Right lung (tissue), 10 donors: Measurements from ENCODE around the gene DRAM2. TPM values are rescaled to one million over a fixed set of nuclear protein-coding genes. Genes with fewer than 3 reads are reported as not detected.
A peak's percentile ranks its signal among the peaks of the same experiment; 100 is the strongest.

ENCODE experiments used
- DNase-seq, 2 donors: peaks; one replicate each; pipeline ENCODE4 v3.0.0-alpha.2; 2013
- long read RNA-seq, 8 donors: transcript quantifications; one replicate each; lab custom pipeline, GENCODE V29; 2026
- polyA plus RNA-seq, 5 donors: library from polyadenylated mRNA; unstranded; fragments of 120-200 nt; gene quantifications; one replicate each; pipeline versions ENCODE4 v1.2.1 to v1.2.3, GENCODE V29; 2013; ENCODE audit warnings: inconsistent platforms in 1 of 5, low replicate concordance in 1 of 5; ENCODE audit not compliant: insufficient read length in 5 of 5, insufficient read depth in 1 of 5

Gene DRAM2
- 10 to 100 TPM; 55.9 to 85.7 (median 82.1) TPM for polyA plus RNA-seq
- long read RNA-seq, donor 1, partial matches to known transcripts: 0 of 5 reads
- long read RNA-seq, donor 1, other reads (novel, unspliced or antisense): 0 of 5 reads
- long read RNA-seq, donor 2, partial matches to known transcripts: 0 of 9 reads
- long read RNA-seq, donor 2, other reads (novel, unspliced or antisense): 6 of 9 reads
- long read RNA-seq, donor 3, partial matches to known transcripts: 0 of 2 reads
- long read RNA-seq, donor 3, other reads (novel, unspliced or antisense): 0 of 2 reads
- long read RNA-seq, donor 4, partial matches to known transcripts: 0 of 1 reads
- long read RNA-seq, donor 4, other reads (novel, unspliced or antisense): 0 of 1 reads
- long read RNA-seq, donor 5, transcript DRAM2-208 (9 exons, 1,872 nt): major isoform, 17 of 30 reads
- long read RNA-seq, donor 5, partial matches to known transcripts: 8 of 30 reads
- long read RNA-seq, donor 5, other reads (novel, unspliced or antisense): 5 of 30 reads
- long read RNA-seq, donor 6, partial matches to known transcripts: 0 of 9 reads
- long read RNA-seq, donor 6, other reads (novel, unspliced or antisense): 5 of 9 reads
- long read RNA-seq, donor 7: 0 reads
- long read RNA-seq, donor 8: 0 reads

DNA sequence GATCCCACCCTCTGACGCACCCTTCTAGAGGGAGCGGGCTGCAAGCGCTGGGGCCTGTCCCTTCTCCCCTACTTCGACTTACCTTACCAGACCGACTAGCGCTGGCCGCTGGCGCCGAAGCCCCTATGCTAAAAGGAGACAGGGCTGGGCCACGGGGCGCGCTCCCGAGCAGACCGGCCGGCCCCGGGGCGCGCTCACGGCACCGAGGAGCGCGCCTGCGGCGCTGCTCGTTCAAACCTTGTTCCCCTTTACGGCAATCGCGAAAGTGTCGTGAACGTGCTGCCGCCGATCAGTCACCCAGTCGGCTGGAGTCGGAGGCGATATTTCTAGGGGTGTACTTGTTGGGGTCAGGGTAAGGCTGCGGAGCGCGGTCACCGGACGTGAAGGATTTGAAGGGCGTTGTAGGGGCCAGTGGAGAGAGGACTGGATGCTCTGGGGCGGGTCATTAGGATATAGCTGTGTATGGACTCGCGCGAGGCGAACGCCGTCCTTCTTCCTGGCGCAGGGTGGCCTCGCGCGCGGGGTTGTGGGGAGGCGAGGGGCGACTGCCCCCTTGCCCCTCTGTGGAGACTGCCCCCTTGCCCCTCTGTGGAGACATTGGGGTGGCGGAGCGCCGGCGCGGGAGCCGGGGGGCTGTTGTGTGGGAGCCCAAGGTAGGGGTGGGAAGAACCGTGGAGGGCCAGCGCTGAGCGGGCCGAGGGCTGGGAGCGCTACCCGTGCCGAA, at the start of gene DRAM2, which contains the start of gene CEPT1:
DRAM2 (minus strand) TSS at position 138 of the 724 bp plus-strand sequence. CDS start 8,539 bp downstream, outside the sequence.
CEPT1 (plus strand) TSS at position 268 of the 724 bp plus-strand sequence. CDS start 7,492 bp downstream, outside the sequence.
- peak; percentile 94 for DNase-seq

DNA sequence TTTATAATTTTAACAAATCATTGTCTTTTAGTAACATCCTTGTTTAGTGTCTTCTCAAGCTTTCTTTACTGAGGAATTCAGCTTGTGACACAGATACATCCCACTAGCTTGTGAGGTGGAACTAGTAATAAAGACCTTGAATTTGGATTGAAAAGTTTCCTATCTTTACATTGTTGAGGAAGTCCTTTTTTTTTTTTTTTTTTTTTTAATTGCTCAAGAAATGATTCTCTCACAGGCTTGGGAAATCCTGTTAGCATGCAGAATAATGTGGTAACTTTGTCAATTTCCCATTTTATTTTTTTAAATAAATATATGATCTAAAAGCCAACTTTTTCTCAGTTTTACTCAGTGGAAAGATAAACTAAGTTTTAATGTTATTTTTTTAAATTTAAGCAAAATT, 44.8 kb upstream of the DRAM2 start:
- DNase-seq: no peak

DNA sequence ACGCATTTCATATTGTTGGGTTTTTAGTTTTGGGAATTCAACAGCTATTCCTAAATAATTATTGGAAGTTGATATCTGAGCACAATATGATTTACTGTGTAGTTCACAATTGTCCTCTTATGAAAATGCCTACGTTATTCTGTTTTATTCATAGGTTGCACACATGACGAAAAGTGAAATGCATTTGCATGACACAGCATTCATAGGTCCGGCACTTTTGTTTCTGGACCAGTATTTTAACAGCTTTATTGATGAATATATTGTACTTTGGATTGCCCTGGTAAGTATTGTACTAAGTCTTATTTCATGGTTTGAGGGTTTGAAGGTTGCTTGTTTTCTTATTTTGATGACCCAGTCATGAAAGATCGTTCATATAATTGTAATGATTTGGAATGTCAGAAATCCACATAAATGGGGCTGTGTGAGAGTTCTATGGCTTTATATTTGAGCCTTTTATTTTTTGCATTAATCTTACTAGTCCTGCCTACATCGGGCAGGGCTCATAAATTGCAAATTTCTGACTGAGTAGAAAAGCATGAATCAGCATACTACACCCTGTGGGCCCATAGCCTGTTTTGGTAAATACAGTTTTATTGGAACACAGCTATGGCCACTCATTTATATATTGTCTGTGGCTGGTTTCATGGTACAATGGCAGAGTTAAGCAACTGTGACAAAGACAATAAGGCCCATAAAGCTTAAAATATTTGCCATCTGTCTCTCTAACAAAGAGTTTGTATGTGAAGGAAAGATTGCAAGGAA, 43.6 kb upstream of the DRAM2 start:
- no peak for DNase-seq

DNA sequence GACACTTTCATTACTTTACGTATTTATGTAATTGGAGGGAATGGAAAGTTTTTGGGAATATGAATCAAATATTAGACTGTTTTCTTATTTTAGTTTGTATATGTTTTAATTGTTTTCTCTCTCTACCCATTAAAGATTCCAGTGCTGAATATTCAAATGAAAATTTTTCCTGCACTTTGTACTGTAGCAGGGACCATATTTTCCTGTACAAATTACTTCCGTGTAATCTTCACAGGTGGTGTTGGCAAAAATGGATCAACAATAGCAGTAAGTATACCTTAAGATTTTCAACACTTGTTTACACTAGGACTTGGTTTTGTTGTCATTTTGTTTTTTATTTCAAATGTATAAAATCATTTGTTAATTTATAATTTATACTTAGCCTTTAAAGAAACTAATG, 42.2 kb upstream of the DRAM2 start:
- no peak for DNase-seq

DNA sequence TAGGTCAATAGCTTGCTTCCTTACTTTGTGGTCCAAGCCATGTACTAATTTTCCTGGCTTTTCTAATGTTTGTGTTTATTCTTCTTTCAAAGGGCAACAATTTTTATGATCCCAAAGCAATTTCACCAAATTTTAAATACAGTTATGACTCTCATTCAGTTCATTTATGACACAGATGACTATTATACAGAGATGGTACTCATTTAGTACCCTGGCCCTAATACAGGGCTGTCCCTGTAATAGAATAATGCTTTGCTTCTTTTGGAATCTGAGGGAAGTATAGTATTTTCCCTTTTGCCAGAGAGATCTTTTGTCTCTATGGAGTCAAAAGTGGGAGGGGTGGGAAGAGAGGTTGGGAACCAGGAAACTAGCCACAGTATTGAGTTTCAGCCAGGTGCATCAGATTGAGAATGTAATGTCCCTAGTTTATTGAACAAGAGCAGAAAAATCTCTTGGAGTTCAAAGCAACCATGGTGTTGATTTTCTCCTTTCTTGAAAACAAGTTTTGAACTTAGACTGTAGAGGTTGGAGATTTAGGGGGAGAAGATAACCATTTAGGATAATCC, 40.2 kb upstream of the DRAM2 start:
- DNase-seq: no peak

DNA sequence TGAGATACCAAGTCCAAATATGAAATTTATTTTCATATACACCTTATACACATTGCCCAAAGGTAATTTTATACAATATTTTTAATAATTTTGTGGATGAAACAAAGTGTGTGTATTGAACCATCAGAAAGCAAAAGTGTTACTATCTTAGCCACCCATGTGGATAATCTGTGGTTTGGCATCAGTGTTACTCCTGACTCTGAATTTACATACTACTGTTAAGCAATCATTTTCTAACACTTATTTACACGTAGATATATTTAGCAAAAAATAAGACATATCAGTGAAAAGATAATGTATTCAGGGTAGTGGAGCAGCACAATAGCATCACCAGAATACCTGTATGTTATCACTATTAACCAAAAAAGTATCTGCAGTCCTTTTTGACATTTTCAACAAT, 36.8 kb upstream of the DRAM2 start:
- no peak for DNase-seq

DNA sequence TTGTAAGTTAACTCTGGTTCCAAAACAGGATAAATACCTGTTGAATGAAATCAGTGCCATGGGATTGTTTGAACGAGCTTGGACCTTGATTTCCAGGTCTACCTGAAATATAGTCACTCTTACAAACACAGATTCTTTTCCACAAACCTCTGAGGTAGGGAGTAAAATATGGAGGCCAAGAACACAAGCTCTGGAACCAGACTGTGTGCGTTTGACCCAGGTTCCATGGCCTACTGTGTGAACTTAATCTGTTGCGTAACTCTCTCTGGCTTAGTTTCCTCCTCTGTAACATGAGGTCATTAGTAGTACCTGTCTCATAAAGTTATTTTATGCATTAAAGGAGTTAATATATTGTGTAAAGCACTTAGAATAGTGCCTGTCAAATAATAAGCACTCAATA, 35.5 kb upstream of the DRAM2 start:
- DNase-seq: no peak

DNA sequence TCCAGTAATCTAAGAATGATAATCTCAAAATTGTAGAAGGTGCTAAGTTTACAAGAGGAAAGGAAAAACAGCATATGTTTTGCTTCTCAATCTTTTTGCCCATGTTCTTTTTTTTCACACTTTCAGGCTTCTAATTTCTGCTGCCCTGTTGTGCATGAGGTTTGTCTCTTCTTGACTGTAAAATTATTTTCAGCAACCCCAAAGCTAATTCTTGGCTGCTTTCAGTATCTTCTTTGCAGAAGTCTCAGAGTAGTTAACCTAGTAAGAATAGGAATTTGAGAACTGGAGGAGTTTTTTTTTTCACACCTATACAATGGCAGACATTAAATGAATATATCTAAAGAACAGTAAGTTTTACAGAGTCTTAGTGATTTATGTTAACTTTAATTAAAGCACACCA, 34.2 kb upstream of the DRAM2 start:
- no peak for DNase-seq

DNA sequence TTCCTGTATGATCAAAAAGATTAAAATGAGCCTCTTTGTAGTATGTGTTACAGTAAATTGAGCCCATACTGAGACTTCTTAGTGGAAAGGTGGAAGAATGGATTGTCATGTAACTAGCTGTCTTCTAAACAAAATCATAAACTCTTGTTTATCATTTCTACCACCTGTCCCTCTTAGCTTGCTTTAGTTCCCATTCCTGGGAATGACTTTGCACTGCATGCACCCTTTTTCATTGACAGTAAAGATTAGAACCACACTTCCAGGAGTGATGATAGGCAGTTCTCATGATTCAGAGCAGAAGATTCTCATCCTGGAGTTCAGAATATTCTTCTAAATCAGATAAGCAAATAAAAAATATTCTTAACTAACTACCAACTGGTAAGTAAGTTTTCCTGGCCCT, 32.6 kb upstream of the DRAM2 start:
- DNase-seq: no peak

DNA sequence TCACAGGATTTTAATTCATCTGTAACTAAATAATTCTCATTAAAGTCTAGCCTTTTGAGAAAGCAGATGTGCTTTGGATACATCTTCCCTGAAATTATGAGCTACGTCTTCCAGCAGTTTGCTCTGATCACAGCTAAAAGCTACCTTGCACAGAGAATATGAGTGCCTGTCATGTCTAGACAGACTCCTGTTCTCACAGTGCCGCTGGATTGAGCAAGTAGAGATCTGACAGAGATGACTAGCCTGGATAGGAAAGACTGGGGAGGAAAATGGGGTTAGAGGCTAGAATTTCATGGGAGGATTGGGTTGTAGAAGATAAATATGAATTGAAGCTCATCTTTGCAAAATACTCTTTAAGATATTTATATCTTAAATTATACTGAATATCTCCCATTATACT, 24.3 kb upstream of the DRAM2 start:
- no peak for DNase-seq

DNA sequence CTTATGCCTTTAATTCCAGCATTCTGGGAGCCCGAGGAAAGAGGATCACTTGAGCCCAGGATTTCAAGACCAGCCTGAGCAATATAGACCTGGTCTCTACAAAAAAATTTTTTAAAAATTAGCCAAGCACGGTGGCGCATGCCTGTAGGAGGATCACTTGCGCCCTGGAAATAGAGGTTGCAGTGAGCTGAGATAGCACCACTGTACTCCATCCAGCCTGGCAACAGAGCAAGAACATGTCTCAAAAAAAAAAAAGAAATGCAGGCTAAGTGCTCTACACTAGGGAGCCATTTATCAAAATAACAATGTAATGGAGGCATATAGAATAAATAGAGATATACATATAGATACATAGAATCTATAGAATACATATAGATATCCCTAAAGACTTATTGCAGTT, 23.5 kb upstream of the DRAM2 start:
- no peak for DNase-seq

DNA sequence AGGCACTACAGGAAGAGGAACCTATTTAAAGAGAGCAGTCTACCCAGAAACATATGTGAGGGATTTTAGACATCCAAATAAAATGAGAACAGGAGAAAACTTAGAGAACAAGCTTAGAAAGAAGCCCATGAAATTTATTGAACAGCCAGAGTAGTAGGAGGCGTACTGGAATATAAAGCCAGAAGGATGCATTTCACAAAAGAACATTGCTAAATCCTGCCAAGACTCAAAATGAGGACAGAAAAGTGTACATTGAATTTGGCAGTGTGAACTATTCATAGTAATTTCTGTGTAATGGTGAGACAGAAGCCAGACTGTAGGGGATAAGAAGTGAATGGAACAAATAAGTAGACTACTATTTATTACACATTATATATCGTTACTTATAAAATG, 22.6 kb upstream of the DRAM2 start:
- peak in 1 of 2 donors; percentile 6 for DNase-seq

DNA sequence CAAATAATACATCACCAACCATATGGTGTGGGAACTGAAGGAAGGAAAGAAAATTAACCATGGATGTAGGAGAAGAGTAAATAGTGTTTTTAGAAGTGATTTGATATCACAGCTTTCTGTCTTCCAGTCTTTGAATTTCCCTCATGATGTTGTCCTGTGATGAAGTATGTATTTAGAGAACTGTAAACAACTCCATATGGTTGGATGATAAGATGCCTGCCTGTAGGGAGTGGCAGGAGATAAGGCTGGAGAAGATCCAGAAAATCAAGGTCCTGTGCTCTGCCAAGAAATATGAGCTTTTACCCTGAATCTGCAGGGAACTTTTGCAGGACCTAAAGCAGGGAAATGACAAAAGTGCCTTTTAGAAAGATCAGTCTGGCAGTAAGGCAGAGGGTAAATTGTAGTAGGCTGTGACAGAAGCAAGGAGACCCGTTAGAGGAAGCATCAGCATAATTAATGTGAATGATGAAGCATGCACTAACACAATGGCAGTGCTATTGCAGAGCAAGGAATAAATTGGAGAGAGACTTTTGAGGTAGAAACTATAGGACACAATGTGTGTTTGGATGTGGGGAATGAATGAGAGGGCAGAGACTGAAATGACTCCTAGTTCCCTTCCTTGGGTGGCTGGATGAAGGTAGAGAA, 22.1 kb upstream of the DRAM2 start:
- DNase-seq: peak in 1 of 2 donors; percentile 1

DNA sequence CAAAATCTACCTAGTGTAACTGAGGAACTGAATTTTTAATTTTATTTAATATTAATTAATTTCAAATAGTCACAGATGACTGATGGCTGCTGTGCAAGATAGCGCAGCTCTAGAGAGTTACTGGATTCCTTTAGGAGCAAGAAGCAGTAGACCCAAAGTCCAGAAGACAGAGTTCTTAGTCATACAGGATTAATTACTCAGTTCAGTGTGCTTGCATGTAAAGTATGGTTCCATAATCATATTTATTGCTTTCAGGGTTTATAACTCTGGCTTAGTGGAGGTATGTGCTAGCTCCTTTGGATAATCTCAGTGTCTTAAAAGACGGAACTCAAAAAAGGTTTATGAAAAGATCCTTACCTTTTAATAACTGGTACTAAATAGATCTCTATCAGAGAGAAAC, 17.5 kb upstream of the DRAM2 start:
- DNase-seq: no peak

DNA sequence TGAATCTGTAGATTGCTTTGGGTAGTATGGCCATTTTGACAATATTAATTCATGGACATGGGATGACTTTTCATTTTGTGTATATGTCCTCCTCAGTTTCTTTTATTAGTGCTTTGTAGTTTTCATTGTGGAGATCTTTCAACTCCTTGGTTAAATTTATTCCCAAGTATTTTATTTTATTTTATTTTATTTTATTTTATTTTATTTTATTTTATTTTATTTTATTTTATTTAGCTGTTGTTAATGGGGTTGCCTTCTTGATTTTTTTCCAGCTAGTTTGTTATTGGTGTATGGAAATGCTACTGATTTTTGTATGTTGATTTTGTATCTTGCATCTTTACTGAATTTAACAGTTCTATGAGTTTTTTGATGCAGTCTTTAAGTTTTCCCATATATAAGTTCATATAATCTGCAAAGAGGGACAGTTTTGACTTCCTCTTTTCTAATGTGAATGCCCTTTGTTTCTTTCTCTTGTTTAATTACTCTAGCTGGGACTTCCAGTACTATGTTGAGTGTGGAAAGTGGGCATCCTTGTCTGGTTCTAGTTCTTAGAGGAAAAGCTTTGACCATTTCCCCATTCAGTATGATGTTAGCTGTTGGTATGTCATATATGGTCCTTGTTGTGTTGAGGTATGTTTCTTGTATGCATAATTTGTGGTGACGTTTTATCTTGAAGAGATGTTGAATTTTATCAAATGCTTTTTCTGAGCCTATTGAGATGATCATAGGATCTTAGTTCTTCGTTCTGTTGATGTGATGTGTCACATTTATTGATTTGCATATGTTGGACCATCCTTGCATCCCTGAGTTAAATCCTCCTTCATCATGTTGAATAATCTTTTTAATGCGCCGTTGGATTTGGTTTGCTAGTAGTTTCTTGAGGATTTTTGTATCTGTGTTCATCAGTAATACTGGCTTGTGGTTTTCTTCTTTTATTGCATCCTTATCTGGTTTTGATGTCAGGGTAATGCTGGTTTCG, 14.4 kb upstream of the DRAM2 start:
- DNase-seq: no peak

DNA sequence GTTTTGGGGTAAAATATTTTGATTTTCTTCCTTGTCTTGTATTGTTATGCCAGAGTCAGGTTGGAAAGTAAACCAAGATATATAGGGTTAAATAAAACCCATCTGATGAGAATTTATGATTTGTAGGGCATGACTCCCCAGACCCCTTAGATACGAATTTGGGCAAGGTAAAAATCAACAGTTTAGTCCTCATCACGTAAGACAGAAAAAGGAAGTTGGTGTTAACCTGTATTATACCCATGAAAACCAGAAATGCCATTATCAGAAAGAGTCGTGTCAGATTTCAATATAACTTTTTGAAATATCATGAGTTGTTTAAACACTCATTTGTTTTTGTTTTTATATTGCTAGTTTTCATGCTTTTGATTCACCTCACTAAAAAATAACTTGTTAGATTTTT, 11.9 kb upstream of the DRAM2 start:
- DNase-seq: no peak

DNA sequence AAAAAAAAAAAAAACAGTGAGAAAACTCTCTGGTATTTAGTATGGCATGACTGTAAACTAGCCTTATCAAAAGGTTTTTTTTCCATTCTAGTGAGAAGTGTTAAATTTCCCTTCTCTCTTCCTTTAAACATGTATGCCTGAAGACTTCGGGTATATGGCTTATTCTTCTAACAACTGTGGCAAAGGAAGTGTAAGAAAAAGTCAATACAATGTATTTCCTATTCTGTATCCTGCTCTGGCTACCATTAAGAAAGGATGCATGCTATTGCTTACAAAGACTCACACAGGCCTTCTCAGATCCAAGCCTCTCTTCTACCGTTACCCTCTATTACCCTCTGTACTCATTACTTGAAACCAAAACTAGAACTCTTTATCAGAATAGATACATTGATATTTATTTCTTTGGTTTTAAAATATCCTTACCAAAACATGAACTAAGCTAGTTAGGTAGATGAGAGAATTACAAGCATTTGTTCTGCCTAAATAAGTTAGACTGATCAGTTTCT, 8.5 kb upstream of the DRAM2 start:
- DNase-seq: no peak

DNA sequence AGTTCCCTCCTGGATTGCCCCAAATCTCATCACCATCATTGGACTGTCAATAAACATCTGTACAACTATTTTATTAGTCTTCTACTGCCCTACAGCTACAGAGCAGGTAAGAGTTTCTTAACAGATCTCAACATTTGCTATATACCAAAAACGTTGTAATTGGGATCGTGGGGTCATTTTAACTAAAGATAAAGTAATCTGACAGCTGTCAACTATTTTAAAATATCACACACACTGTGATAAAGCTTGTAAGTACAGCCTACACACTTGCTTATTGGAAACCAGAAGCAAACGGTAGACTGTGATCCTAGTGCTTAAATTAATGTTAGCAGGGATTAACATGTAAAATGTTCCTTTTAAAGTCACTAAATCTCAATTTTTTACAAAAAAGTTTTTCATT, 8.1 kb upstream of the DRAM2 start:
- no peak for DNase-seq
